CD1c-positive myeloid dendritic cell (primary cell): ENCODE results near the gene TCIRG1.
"Not testable (repeated sequence)": the region's sequence is repeated elsewhere in the genome, so short reads cannot be mapped to it uniquely, and the experiment has no call there.

ENCODE experiments used
- DNase-seq: peaks from one replicate; pipeline ENCODE4 v3.0.0-alpha.2; 2016; ENCODE audit errors: extremely low spot score

The TCIRG1 gene

GRCh38 chr11:68038718-68039525 is at the start of gene TCIRG1:
TCIRG1 (plus strand) TSS chr11:68039025; CDS start chr11:68041272, 2,247 bp downstream.
- DNase-seq, result peak; percentile 88

GRCh38 chr11:67990546-67991346 is 48.1 kb upstream of the TCIRG1 start:
- DNase-seq, result peak; percentile 12

GRCh38 chr11:67991347-67992121 is 47.3 kb upstream of the TCIRG1 start:
- DNase-seq, result not testable (repeated sequence)

- peak; percentile 10 for DNase-seq
Measured at GRCh38 chr11:67993821-67994220, 45.0 kb upstream of the TCIRG1 start.

GRCh38 chr11:67994387-67994786 is 44.4 kb upstream of the TCIRG1 start:
- DNase-seq, result not testable (repeated sequence)

GRCh38 chr11:67995129-67995528 is 43.7 kb upstream of the TCIRG1 start:
- DNase-seq, result not testable (repeated sequence)

- not testable (repeated sequence) for DNase-seq
Measured at GRCh38 chr11:67995579-67995978, 43.2 kb upstream of the TCIRG1 start.

GRCh38 chr11:67996051-67996450 is 42.8 kb upstream of the TCIRG1 start:
- no peak for DNase-seq

- DNase-seq, result peak; percentile 92
Measured at GRCh38 chr11:67996622-67997474, 42.0 kb upstream of the TCIRG1 start.

- peak; percentile 1 for DNase-seq
Measured at GRCh38 chr11:67997475-67997921, 41.3 kb upstream of the TCIRG1 start.

GRCh38 chr11:67998150-67999045 is 40.4 kb upstream of the TCIRG1 start:
- DNase-seq, result peak; percentile 13

GRCh38 chr11:67999201-67999629 is 39.6 kb upstream of the TCIRG1 start:
- no peak for DNase-seq

- DNase-seq, result no peak
Measured at GRCh38 chr11:67999704-68000103, 39.1 kb upstream of the TCIRG1 start.

- peak; percentile 36 for DNase-seq
Measured at GRCh38 chr11:68002575-68002937, 36.3 kb upstream of the TCIRG1 start.

- DNase-seq, result peak; percentile 65
Measured at GRCh38 chr11:68002938-68003845, 35.6 kb upstream of the TCIRG1 start.

- DNase-seq, result peak; percentile 92
Measured at GRCh38 chr11:68003846-68004550, 34.8 kb upstream of the TCIRG1 start, which contains the start of gene UNC93B1. UNC93B1 (minus strand) TSS chr11:68004097; CDS start chr11:68004043, 54 bp downstream.

- no peak for DNase-seq
Measured at GRCh38 chr11:68004551-68005335, 34.1 kb upstream of the TCIRG1 start.
